Activated naive CD4-positive, alpha-beta T cell treated with Interleukin-2 at 50 U/mL for 16 hours (primary cell): ENCODE data around the gene NME4.
"Not testable (repeated sequence)": the region's sequence is repeated elsewhere in the genome, so short reads cannot be mapped to it uniquely, and the experiment has no call there.

Experiments
- DNase-seq: peaks from one replicate; pipeline ENCODE4 v3.0.0-alpha.2; 2020

NME4 gene

DNA sequence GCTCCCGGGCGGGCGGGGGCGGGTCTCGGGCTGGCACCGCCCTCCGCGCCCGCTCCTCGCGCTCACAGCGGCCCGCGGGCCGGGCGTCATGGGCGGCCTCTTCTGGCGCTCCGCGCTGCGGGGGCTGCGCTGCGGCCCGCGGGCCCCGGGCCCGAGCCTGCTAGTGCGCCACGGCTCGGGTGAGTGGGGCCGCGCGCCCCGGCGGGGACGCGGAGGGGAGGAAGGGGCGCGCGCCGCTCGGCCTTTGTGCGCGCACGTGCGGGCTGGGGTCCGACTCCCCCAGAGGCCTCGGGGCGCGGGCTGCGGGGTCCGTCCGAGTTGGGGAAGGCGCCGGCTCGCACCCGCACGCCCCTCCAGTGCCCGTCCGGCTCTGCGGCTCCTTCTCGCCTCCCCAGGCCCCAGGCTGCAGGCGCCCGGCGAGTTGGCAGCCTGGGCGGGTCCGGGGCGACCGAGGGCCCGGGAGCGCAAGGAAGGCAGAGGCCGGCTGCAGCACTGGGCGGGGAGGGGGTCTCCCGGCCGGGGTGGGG lies at the start of gene NME4:
Gene NME4, plus strand, starts transcription at position 65 of the 527 bp plus-strand sequence. Its CDS starts 24 bp downstream, at position 89.
- DNase-seq = peak; percentile 24

DNA sequence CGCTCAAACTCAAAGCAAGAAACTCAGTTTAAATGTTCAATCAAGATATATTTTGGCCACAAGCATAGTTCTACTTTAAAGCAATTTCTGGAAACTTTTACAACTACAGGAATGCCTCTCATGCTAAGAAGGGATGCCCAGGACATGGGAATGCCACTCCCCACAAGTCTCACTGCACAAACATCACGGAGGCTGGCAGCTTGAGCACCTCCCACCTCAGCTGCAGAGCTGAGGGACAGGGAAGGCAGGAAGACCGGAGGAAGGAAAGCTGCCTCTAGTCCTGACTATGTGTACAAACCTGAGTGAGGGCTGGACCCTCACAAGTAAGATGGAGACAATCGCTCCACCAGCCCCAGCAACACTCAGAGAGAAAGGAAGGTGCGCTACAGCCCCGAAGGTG lies 49.8 kb upstream of the NME4 start:
- DNase-seq = no peak

DNA sequence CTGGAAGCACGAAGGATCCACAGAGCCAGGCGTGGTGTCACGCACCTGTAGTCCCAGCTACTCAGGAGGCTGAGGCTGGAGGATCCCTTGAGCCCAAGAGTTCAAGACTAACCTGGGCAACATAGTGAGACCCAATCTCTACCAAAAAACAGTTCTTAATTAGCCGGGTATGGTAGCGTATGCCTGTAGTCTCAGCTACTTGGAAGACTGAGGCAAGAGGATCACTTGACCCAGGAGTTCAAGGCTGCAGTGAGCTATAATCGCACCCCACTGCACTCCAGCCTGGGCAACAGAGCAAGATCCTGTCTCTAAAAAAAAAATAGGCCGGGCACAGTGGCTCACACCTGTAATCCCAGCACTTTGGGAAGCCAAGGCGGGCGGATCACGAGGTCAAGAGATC lies 48.5 kb upstream of the NME4 start:
- not testable (repeated sequence) for DNase-seq

DNA sequence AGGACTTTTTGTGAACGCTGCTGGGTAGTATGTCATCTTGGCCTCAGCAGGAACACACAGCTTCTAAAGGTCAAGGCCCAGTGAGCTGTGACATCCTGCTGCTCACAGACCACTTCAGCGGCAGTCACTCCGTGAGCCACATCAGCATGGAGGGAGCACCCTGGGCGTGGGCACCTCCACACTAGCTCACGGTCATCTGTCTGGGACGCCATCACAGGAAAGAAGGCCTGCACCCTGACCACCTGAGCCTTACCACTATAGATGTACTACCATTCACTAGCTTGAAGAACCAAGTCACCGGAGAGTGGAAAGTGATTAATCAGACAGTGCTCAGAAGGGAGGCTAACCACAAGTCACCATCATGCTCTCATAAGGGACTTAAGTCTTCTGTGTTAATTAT lies 47.8 kb upstream of the NME4 start:
- DNase-seq = no peak

DNA sequence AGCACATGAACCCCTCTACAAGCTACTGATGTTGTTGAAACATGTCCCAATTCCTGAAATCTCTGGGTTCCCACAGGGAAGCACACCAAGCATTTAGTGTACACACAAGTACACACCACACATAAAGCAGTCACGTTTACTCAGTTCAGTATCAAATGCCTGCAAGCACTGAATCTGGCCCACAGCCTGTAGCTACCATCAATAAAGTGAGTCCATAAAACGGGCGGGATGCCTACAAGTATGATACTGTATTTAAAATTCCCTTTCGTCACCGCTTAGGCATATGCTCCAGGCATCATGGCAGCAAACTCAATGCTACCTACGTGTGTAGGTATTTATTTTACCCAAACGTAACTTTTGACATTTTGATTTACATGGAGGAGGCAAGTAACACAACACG lies 46.8 kb upstream of the NME4 start:
- DNase-seq = no peak

DNA sequence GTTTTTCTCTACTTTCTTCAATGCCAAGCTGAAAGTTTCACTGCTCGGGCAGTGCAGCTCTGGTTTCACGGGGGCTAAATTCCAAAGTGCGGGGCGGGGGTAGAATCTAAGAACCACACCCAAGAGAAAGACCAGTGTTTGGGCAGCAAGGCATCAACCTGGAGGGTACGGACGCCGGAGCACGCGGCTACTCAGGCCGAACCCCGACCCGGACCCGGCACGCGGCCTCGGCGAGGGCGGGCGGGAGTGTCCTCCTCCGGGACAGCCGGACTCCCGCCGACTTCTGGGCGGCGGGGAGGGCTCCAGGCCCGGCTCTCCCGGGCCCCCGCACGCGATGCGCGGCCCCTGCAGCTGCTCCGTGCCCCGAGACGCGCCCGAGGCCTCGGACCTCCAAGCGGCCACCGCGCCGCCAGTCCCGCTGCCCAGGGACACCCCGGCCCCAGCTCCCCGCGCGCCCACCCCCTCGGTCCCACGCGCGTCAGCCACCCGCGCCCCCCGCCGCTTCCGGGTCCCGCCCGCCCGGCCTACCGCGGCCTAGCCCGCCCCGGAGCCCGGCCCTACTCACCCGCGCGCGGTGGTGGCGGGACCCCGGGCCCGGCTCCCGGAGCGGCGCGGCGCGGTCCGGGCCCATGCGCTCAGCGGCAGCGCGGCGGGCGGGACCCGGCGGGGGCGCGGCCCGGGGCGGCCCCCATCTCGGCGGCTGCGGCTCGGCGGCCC lies 45.0 kb upstream of the NME4 start:
- DNase-seq = peak; percentile 37

DNA sequence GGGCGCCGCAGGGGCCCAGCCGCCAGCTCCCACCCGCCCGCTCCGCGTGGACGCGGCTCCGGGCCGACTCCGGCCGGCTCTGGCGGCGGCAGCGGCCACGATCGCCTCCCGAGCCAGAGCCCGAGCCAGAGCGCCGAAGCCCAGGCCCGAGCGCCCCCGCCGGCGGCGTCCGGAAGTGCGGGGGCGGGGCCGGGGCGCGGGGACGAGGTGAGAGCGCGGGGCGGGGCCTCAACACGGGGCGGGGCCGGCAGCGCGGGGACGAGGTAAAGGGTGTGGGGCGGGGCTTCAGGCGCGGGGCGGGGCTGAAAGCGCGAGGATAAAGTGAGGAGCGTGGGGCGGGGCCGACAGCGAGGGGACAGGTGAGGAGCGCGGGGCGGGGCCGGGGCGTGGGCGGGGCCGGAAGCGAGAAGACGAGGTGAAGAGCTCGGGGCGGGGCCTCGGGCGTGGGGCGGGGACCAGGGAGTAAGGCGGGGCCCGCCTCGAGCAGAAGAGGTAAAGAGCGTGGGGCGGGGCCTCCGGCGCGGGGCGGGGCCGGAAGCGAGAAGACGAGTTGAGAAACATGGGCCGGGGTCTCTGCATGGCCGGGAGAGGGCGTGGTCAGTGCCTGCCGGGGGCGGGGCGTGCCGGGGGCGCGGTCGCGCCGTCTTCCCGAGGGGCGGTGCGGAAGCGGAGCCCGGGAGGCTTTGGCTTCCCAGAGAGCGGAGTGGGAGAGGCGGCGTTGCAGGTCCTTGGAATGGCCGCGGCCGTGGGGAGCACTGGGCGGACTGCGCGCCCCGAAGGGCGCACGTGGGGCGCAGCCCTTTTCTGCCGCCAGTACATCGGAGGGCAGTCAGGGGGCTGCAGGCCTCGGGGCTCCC lies 44.2 kb upstream of the NME4 start, which contains the start of gene AXIN1:
Gene AXIN1, minus strand, starts transcription at position 177 of the 857 bp plus-strand sequence. CDS start 5,698 bp downstream, outside the sequence.
- peak; percentile 99 for DNase-seq

DNA sequence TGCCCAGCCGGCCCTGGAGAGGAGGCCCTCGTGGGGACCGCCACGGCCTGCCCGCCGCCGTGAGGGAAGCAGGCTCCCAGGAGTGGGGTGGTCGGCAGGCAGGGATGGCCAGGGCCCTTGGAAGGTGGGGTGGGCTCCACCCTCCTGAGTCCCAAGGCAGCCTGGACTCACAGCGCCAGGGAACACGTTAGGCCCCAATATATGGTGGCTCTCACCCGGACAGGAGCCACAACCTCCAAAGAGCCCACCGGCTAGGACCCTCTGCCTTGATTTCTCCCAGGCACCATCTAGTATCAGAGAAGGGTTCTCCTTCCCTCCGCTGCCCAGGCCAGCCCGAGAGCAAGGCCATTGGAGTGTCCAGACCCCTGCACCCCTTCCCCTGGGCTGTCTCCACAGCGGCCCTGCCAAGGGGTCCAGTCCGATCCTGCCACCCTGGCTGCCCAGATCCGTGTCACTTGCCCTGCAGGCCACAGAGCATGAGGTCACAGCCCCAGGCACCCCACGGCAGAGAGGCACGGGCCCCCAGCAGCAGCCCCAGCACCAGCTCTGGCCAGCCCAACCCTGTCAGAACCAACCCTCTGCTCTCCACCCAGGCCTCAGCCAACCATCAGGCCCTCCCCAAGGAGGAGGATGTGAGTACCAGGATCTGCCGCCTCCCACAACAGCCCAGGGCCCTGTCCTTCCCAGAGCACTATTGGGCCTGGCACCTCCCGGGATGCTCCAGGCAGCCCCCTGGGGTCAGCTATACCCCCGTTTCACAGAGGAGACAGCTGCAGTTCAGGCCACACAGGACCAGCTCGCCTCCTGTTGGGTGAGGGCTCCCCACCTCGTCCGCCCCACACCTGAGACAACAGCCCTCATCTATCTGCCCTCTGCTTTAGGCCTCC lies 43.4 kb upstream of the NME4 start:
- DNase-seq = no peak

DNA sequence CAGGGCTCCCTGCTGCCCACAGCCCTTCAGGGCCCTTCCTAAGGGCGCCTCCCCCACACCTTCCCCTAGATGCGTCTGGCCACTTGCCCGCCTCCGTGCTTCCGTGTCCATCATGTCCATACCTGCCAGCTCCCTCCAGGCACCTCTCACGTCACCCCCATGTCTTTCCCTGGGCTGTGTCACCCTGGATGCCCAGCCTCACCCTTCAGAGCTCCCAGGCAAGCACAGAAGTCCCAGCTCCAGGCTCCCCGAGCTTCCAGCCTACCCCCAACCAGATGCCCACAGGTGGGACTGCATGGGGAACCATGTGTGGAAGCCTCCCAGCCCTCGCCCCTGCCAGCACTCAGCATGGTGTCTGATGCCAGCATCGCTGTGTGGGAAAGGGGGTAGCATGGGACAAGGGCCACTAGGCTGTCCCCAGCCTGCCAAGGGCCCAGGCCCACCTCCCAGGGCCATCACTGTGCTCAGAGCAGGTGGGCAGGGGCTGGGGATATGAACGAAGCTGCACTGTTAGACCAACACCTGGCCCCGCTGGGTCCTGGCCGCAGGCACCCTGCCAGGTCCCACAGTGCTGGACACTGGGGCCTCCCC lies 42.6 kb upstream of the NME4 start:
- no peak for DNase-seq

DNA sequence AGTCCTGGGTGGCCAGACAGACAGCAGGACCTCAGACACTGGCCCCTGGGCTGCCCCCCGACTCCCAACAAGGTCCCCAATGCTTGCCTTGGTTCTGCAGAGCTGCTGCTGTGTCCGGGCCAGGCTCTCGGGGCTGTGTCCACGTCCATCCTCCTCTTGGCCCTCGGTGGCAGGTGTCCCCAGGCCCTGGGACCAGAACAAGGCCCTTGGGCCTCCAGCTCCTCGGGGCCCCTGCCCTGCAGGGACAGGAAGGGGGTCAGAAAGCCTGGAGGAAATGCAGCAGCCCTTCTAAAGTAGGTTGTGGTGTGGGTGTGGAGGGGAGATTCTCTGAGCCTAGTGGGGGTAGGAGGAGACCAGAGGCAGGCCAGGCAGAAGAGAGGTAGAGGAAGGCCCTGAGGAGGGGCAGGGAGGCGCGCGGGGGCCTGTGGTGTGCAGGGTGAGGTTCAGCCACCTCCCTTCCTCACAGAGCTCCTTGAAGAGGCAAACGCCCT lies 42.0 kb upstream of the NME4 start:
- DNase-seq = no peak

DNA sequence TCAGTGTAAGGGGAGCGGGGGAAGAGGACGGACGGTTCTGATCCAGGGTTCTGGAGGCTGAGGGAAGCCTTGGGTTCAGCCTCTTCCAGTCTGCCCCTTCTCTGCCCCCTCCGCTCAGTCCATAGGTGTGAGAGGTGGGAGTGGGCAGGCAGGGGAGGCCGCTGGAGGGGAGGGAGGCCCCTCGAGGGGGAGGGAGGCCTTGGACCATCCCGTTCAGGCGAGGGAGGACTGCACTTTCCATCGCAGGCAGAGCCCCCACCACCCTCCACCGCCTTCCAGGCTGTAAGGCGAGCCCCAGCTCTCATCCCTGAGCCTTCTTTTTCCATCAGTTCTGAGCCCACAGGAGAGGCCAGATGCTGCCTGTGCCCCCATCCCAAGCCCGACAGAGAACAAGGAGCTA lies 40.3 kb upstream of the NME4 start:
- DNase-seq = no peak

DNA sequence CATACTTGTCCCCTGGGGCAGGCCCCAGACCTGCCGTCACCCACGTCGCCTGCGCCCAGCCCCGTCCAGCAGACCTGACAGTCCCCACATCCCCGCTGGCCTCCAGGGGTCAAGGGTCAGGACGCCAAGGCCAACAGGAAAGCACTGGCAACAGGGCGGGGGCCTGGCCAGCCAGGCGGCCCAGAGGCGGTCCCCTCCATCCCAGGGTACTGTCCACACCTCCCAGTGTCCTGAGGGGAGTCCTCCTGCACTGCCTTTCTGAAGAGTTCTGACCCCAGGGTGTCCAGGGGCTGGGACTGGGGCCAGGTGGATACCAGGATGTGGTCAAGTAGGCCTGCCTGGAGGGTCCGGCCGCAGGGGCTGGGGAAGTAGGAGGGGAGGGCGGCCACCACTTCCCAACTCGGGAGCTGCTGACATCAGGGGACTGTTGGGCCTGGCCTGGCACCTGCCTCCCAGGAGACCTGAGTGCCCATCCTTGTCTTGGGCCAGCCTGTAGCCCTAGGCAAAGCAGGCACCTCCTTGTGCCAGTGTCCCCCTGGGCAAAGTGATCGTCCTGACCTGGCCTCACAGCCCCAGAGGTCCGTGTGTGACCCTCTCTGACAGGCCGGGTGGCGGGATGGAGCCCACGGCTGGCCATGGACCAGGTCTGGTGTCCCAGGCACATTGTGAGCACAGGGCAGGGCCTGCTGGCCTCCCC lies 37.8 kb upstream of the NME4 start:
- DNase-seq = no peak

DNA sequence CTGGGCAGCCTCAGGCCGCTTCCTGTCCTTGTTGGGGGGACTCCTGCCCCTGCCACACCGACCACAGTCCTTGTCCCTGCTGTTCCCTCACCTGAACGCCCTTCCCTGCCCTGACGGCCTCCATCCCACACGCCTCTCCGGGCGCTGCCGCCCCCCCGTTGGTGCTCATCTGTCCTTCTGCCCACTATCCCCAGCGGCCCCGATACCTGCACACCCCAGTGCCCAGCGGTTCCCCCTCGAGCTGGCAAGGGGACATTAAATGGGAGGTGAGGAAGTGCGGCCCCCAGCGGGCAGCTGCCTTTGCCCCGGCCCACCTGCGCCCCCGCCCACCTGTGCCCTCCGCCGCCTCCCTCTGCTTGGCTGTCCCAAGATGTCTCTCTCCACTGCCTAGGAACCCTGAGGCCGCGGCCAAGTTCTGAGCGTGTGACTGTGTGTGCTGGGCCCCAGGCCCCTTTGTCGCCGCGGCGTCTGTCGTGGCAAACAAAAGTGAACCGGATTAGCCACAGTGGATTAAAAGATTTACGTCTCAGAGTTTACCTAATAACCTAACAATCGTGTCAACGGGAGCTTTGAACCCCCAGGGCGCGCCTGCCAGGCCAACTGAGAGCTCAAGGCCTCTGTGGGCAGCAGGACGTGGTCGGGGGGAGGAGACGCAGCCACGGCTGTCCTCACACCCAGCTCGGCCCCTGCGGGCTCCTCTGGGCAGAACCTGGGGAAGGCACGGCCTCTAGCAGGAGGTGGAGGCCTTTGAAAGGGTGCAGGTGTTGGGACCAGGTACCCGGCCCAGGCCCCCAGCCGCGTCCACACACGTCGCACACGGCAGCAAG lies 36.9 kb upstream of the NME4 start:
- DNase-seq = no peak

DNA sequence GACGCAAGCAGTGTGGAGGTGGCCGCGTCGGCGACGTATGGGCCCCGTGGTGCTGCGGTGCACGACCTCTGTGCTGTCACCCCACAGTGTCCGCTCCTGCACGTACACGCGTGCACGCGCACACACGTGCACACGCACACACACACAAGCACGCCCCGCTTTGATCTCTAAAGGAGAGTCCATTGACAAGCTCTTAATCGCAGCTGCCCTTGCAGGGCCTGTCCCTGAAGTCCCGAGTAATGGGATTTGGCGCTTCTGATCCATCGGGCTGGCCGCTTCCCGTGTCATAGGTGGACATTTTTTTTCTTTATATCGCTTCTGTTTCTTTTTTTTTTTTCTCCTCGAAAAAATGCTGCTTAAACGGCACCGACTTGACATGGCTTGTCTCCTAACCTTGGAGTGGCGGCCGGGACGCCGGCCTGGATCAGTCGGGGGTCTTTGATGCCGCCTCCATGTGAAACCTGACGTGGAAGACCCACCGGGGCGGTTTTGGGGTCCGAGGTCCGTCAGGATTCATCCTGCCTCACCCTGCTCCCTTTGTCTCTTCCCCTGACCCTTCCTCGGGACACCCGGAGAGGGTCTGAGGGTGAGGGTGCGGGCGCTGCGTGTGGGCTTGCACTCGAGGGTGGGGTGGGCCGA lies 36.2 kb upstream of the NME4 start:
- DNase-seq = no peak

DNA sequence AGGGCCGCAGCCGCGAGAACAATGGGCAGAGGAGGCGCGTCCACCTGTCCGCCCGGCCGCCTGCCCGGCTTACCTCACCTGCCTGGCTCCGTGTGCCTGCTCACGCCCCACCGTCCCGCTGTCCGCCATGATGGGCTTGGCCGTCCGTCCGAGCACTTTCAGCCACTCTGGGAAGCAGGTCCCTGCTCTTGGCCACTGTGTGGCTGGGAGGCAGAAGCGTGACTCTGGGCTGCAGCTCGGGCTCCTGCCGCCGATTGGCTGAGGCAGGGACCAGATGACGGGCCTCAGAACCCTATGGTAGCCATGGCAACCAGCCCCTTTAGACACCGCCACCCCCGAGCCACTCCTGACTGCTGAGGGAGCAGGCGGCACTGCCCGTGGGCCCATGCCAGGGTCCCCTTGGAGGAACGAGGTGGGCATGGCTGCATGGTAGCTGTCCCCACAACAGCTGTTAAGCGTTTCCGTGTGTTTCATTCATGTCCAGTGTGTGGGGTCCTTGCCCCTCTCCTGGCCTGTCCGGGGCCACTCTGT lies 35.6 kb upstream of the NME4 start:
- no peak for DNase-seq

DNA sequence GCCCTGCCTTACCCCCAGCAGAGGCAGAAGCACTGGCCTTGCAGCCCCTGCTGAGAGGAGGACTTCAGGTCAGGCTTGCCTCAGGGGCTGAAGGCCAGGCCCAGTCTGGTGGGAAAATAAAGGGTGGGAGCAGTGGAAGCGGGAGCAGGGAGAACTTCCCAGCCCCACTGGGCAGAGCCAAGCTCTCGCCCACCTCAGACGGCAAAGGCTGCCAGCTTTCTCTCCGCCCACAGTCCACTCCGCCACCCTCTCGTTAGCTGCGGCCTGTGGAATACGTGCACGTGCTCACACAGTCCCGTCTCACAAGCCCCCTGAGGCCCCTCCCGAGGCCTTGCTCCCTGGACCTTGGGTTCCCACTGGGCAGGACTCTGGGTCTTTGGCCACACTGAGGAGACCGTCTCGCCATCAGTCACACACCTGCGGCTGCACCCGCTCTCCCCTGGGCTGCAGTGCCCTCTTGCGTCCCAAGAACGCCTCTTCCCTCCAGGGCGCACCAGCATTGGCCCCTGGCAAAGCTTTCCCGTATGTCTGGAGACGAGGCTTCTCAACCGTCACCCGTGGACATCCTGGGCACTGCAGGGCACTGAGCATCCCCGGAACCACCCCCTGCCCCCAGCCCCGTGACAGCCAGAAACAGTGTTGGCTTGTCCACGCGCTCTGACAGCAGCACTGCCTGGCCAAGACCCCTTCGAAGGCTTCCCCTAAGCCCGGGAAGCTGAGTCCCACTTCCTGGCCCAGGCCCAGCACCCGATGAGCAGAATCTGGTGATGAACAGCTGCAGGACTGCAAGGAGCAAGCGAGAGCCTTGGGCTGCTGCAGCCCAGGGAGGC lies 34.9 kb upstream of the NME4 start:
- DNase-seq = peak; percentile 78

DNA sequence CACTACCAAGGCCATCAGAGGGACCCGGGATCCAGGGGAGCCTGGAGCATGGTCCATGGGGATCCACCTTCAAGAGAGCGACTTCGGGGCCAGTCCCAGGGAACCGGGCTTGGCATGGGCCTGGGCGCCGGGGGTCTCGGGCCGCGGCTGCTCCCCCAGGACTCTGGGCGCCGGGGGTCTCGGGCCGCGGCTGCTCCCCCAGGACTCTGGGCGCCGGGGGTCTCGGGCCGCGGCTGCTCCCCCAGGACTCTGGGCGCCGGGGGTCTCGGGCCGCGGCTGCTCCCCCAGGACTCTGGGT lies 34.3 kb upstream of the NME4 start:
- not testable (repeated sequence) for DNase-seq

DNA sequence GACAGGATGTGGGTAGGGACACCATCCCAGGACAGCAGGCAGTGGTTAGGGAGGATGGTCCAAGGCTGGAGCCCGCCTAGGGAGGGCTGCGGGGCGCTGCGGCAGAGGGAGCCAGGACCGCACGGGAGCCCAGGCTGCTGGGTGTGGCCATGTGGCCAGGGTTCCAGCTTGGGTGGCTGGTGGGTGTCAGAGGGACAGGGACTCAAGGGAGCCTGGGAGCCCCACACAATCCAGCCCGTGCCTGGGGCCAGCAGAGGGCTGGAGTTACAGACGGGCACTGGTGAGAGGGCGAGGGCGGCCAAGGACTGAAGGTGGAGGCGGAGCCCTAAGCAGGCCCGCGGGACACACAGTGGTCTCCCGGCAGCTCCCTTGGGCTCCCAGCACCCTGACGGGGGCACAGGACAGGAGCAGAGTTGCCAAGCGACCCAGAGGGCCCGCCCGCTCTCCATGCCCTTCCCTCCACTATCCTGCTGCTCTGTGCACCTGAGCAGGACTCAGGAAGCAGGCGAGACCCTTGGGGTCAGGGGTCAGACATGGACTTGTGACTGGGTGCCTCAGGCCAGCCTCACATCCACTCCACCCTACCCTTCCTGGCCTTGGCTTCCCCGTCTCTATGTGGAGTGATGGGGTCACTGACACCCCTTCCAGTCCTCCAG lies 33.8 kb upstream of the NME4 start:
- DNase-seq = no peak
